Neuronal stem cell (in vitro differentiated cells): ENCODE results near the gene BRSK2.

Source experiments
- DNase-seq: peaks from one replicate; pipeline ENCODE4 v3.0.0-alpha.2; 2013; ENCODE audit warnings: low spot score
- H2AFZ ChIP-seq: one replicate; pipeline ENCODE4 v1.6.1; 2013; ENCODE audit warnings: mild to moderate bottlenecking, low read length, inconsistent platforms
- H2AK5ac ChIP-seq: 2 replicates; pipeline ENCODE4 v1.6.1; 2013; ENCODE audit warnings: low read depth, mild to moderate bottlenecking, inconsistent platforms, low read length, moderate library complexity, mixed read lengths
- H2BK120ac ChIP-seq: 2 replicates; pipeline ENCODE4 v1.6.1; 2013; ENCODE audit warnings: low read depth, mild to moderate bottlenecking, inconsistent platforms, low read length, moderate library complexity, mixed read lengths
- H2BK12ac ChIP-seq: one replicate; pipeline ENCODE4 v1.6.1; 2013; ENCODE audit warnings: low read length, inconsistent platforms
- H2BK15ac ChIP-seq: 2 replicates; pipeline ENCODE4 v1.6.1; 2013; ENCODE audit warnings: mild to moderate bottlenecking, low read length, inconsistent platforms, mixed read lengths
- H2BK5ac ChIP-seq: one replicate; pipeline ENCODE4 v1.6.1; 2013; ENCODE audit warnings: inconsistent platforms, mild to moderate bottlenecking, low read length, moderate library complexity
- H3K14ac ChIP-seq: one replicate; pipeline ENCODE4 v1.6.1; 2013; ENCODE audit warnings: low read length, inconsistent platforms
- H3K18ac ChIP-seq: 2 replicates; pipeline ENCODE4 v1.6.1; 2013; ENCODE audit warnings: low read length, inconsistent platforms
- H3K23ac ChIP-seq: 2 replicates; pipeline ENCODE4 v1.6.1; 2013; ENCODE audit warnings: low read depth, mild to moderate bottlenecking, mixed read lengths, low read length, inconsistent platforms; ENCODE audit not compliant: poor library complexity
- H3K27ac ChIP-seq: replicated peaks from 3 replicates; pipeline ENCODE4 v1.5.1; 2013; ENCODE audit warnings: low read length, inconsistent platforms
- H3K27me3 ChIP-seq, 3 experiments: 2 replicates each; pipeline ENCODE4 v1.6.1; 2013; ENCODE audit warnings: low read length in 3 of 3, mild to moderate bottlenecking in 2 of 3, inconsistent platforms in 1 of 3, low read depth in 1 of 3, mixed read lengths in 1 of 3, moderate library complexity in 1 of 3; ENCODE audit not compliant: control insufficient read depth in 3 of 3, insufficient read depth in 3 of 3
- H3K36me3 ChIP-seq, 2 donors: replicated peaks in 1 of 2; 2 replicates each; pipeline ENCODE4 v1.6.1; 2013; ENCODE audit warnings: low read length in 2 of 2; ENCODE audit not compliant: control insufficient read depth in 2 of 2, insufficient read depth in 2 of 2
- H3K4ac ChIP-seq: 2 replicates; pipeline ENCODE4 v1.6.1; 2013; ENCODE audit warnings: inconsistent platforms, mild to moderate bottlenecking, low read length, moderate library complexity
- H3K4me1 ChIP-seq, 2 donors: 1 replicate in 1 of 2; 2 replicates in 1 of 2; pipeline ENCODE4 v1.6.1; 2013; ENCODE audit warnings: low read length in 2 of 2, low read depth in 1 of 2; ENCODE audit not compliant: control insufficient read depth in 2 of 2, insufficient read depth in 1 of 2
- H3K4me2 ChIP-seq: one replicate; pipeline ENCODE4 v1.6.1; 2013; ENCODE audit warnings: mild to moderate bottlenecking, low read length, inconsistent platforms; ENCODE audit not compliant: insufficient read depth, poor library complexity, severe bottlenecking
- H3K4me3 ChIP-seq, 2 donors: 2 replicates each; pipeline ENCODE4 v1.5.1; 2013; ENCODE audit warnings: low read length in 2 of 2, mild to moderate bottlenecking in 2 of 2, inconsistent platforms in 1 of 2, moderate library complexity in 1 of 2
- H3K79me1 ChIP-seq: one replicate; pipeline ENCODE4 v1.6.1; 2013; ENCODE audit warnings: low read depth, mild to moderate bottlenecking, inconsistent platforms, low read length, moderate library complexity
- H3K9ac ChIP-seq: one replicate; pipeline ENCODE4 v1.6.1; 2013; ENCODE audit warnings: mild to moderate bottlenecking, low read depth, low read length, inconsistent platforms; ENCODE audit not compliant: poor library complexity
- H3K9me3 ChIP-seq, 2 donors: replicated peaks in 1 of 2; 2 replicates each; pipeline versions ENCODE3 to v1.6.1; 2013; ENCODE audit warnings: low read length in 2 of 2, mild to moderate bottlenecking in 2 of 2, inconsistent platforms in 1 of 2, low read depth in 1 of 2, mixed read lengths in 1 of 2, moderate library complexity in 1 of 2; ENCODE audit not compliant: control insufficient read depth in 2 of 2, insufficient read depth in 1 of 2
- H4K8ac ChIP-seq: one replicate; pipeline ENCODE4 v1.6.1; 2013; ENCODE audit warnings: low read depth, mild to moderate bottlenecking, inconsistent platforms, low read length, moderate library complexity
- H4K91ac ChIP-seq: one replicate; pipeline ENCODE4 v1.6.1; 2013; ENCODE audit warnings: low read length, low read depth, mild to moderate bottlenecking, inconsistent platforms; ENCODE audit not compliant: poor library complexity
- WGBS, 2 donors: extraction: QIAGEN DNeasy Blood & Tissue Kit; methylation state at CpG; one replicate each; pipeline ENCODE4 v1.1.7; 2013; ENCODE audit warnings: missing lambda C conversion rate in 2 of 2, mixed read lengths in 1 of 2; ENCODE audit not compliant: insufficient read length in 2 of 2, insufficient replicate concordance in 1 of 2; ENCODE audit errors: extremely low coverage in 2 of 2; 5-methylcytosine and 5-hydroxymethylcytosine counted together

Gene BRSK2

GRCh38 chr11:1479678-1480118, 90.0 kb downstream of the BRSK2 start:
- Histone ChIP-seq H3K4me2 (no peak overlapping the region), H3K27ac (no peak overlapping the region), H3K23ac (no peak overlapping the region), H3K9me3 (no peaks in the 10 kb centered on the region), H4K91ac (no peak overlapping the region), H3K4ac (no peak overlapping the region), H2BK12ac (no peak overlapping the region), H3K36me3 (peaks cover 10 to 23% of the 10 kb centered on the region in 2 donors), H3K18ac (no peak overlapping the region), H3K27me3 (no peaks in the 10 kb centered on the region), H2AFZ (no peak overlapping the region), H3K14ac (peak overlapping the region; percentile 63), H2BK5ac (no peak overlapping the region), H3K4me1 (peaks cover 0 to 12% of the 10 kb centered on the region in 2 donors), H3K79me1 (peaks cover 13% of the 10 kb centered on the region), H2AK5ac (no peak overlapping the region), H3K9ac (peak overlapping the region; percentile 25), H2BK120ac (no peak overlapping the region), H2BK15ac (no peak overlapping the region), H3K4me3 (no peak overlapping the region), H4K8ac (no peak overlapping the region)
- DNase-seq, result no peak
- WGBS, 2 donors, result no CpG with 5 or more reads among the region's 12 CpGs

GRCh38 chr11:1480191-1480554, 90.4 kb downstream of the BRSK2 start:
- Histone ChIP-seq H3K23ac (peak overlapping the region; percentile 91), H3K36me3 (peaks cover 10 to 23% of the 10 kb centered on the region in 2 donors), H2AK5ac (no peak overlapping the region), H3K27me3 (no peaks in the 10 kb centered on the region), H3K9me3 (no peaks in the 10 kb centered on the region), H2BK12ac (no peak overlapping the region), H2BK15ac (no peak overlapping the region), H3K79me1 (peaks cover 13% of the 10 kb centered on the region), H3K4me2 (no peak overlapping the region), H3K4ac (no peak overlapping the region), H3K9ac (no peak overlapping the region), H3K14ac (no peak overlapping the region), H3K4me1 (peaks cover 0 to 14% of the 10 kb centered on the region in 2 donors), H4K8ac (no peak overlapping the region), H2BK120ac (no peak overlapping the region), H2BK5ac (no peak overlapping the region), H3K27ac (no peak overlapping the region), H2AFZ (no peak overlapping the region), H3K18ac (no peak overlapping the region), H4K91ac (no peak overlapping the region), H3K4me3 (no peak overlapping the region)
- DNase-seq, result no peak
- WGBS, 2 donors, result no CpG with 5 or more reads among the region's 13 CpGs

GRCh38 chr11:1480555-1481482, 91.1 kb downstream of the BRSK2 start:
- no peaks in the 10 kb centered on the region for H3K9me3 ChIP-seq
- H3K27me3 ChIP-seq, result no peaks in the 10 kb centered on the region
- H2BK5ac ChIP-seq, result no peak overlapping the region
- H3K4ac ChIP-seq, result peak overlapping the region; percentile 11
- H3K18ac ChIP-seq, result peak overlapping the region; percentile 80
- no peak overlapping the region for H3K9ac ChIP-seq
- H3K4me3 ChIP-seq, result no peak overlapping the region
- peak overlapping the region; percentile 3 for H4K8ac ChIP-seq
- H2BK15ac ChIP-seq, result no peak overlapping the region
- peak overlapping the region; percentile 70 for H2AK5ac ChIP-seq
- H4K91ac ChIP-seq, result peak overlapping the region; percentile 85
- peak overlapping the region; percentile 56 for H3K14ac ChIP-seq
- peak overlapping the region; percentile 91 for H3K23ac ChIP-seq
- no peak overlapping the region for H3K27ac ChIP-seq
- H2AFZ ChIP-seq, result no peak overlapping the region
- peaks cover 0 to 14% of the 10 kb centered on the region in 2 donors for H3K4me1 ChIP-seq
- H3K36me3 ChIP-seq, result peaks cover 10 to 20% of the 10 kb centered on the region in 2 donors
- peak overlapping the region; percentile 47 for H2BK120ac ChIP-seq
- peaks cover 14% of the 10 kb centered on the region for H3K79me1 ChIP-seq
- no peak overlapping the region for H2BK12ac ChIP-seq
- no CpG with 5 or more reads among the region's 36 CpGs for WGBS, 2 donors
- H3K4me2 ChIP-seq, result no peak overlapping the region
- no peak for DNase-seq

DNA sequence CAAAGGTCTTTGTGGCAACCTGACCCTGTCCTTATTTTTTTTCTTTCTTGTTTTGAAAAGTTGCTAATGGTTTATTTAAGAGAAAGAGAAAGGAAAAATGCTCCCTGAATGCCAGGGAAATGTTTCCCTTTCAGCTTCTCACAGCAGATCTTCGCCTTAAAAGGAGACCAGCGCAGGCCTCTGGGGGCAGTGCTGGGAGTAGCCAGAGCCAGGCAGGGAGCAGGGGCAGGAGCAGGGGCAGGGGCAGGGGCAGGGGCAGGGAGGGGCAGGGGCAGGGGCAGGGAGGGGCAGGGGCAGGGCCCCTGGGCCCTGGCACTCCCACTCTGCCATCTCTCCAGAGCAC, 91.7 kb downstream of the BRSK2 start:
- H2BK120ac ChIP-seq, result no peak overlapping the region
- no peak overlapping the region for H3K9ac ChIP-seq
- WGBS, 2 donors, result no CpG with 5 or more reads among the region's 2 CpGs
- H3K4ac ChIP-seq, result no peak overlapping the region
- peaks cover 17% of the 10 kb centered on the region for H3K79me1 ChIP-seq
- H3K14ac ChIP-seq, result peak overlapping the region; percentile 71
- peak overlapping the region; percentile 94 for H2AK5ac ChIP-seq
- DNase-seq, result no peak
- H2AFZ ChIP-seq, result no peak overlapping the region
- no peak overlapping the region for H3K4me3 ChIP-seq
- no peak overlapping the region for H2BK15ac ChIP-seq
- H3K23ac ChIP-seq, result peak overlapping the region; percentile 91
- no peak overlapping the region for H3K4me2 ChIP-seq
- H2BK12ac ChIP-seq, result no peak overlapping the region
- peaks cover 4 to 14% of the 10 kb centered on the region in 2 donors for H3K4me1 ChIP-seq
- no peak overlapping the region for H4K8ac ChIP-seq
- peaks cover 10 to 18% of the 10 kb centered on the region in 2 donors for H3K36me3 ChIP-seq
- H3K27me3 ChIP-seq, result no peaks in the 10 kb centered on the region
- no peak overlapping the region for H3K27ac ChIP-seq
- H2BK5ac ChIP-seq, result peak overlapping the region; percentile 82
- H4K91ac ChIP-seq, result no peak overlapping the region
- H3K9me3 ChIP-seq, result no peaks in the 10 kb centered on the region
- no peak overlapping the region for H3K18ac ChIP-seq
